Heart left ventricle (tissue), 13 donors: Measurements from ENCODE around the gene EMC7.

Experiments
- CTCF ChIP-seq, 12 donors: fragments of 200-600 bp; sonication (generic) in 4 of 12; IDR thresholded peaks; one replicate each; pipeline versions ENCODE4 v1.5.0 to v1.8.0; 2018 to 2022; ENCODE audit warnings: antibody characterized with exemption in 12 of 12, mild to moderate bottlenecking in 5 of 12
- POLR2A ChIP-seq, 2 donors: fragments of 450-650 bp; IDR thresholded peaks; one replicate each; pipeline ENCODE4 v1.6.1; 2017; ENCODE audit warnings: antibody characterized with exemption in 2 of 2, mild to moderate bottlenecking in 2 of 2, moderate library complexity in 2 of 2
- donor health status: ischemic (EF 13 %, LVEDD 7.1; RV severe dilation, severe dysfunction).
- donor health status: DM: no; HTN: yes; CAD: no.
- donor health status: DM: no; HTN: no; CAD: no.
- donor health status: ischemic (EF 25% LVEDD 6.9; RV normal size, moderate dysfunction).
- donor health status: ischemic (EF 25% LVEDD 5.7; RV mildly dilated, moderate dysfunction).
- donor health status: ischemic (EF 35%, LVEDD 5.7; RV mildly dilated, moderate dysfunction).
- donor health status: nonischemic (EF 11% LVEDD 7.7; RV severe dilation, severe dysfunction).
- donor health status: DM: yes; HTN: yes; CAD: no.
- donor health status: PGD.
- donor health status: ischemic (EF 29% LVEDD 5.4; RV normal size, mild dysfunction).
- donor health status: nonischemic (EF 23%, LVEDD 6.1; RV moderate dilation, normal function).

DNA sequence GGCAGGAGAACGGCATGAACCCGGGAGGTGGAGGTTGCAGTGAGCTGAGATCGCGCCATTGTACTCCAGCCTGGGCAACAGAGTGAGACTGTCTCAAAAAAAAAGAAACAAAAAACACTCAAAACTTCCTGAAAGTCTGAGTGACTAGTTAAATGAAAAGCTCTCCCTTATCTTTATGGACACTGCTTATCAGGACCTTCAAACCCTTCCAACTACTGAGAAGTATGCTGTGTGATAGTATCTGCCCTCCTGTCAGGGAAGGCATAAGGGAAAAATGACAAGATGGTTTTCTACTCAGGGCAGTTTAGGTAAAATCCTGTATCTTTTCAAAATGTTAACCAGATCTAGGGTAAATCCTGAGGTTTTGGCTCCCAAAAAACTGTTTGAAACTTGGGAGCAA, 21.8 kb downstream of the EMC7 start:
- TF ChIP-seq CTCF (IDR thresholded peaks at IDR 0.05), result no peak
- TF ChIP-seq POLR2A (IDR thresholded peaks at IDR 0.05), result no peak
